NT2/D1 (cell line): Measurements from ENCODE around the gene GRID2.

Experiments
- YY1 ChIP-seq: IDR thresholded peaks from 2 replicates; pipeline ENCODE4 v1.6.1; 2011; ENCODE audit not compliant: insufficient read length, insufficient read depth
- ZNF274 ChIP-seq: IDR thresholded peaks from 2 replicates; pipeline ENCODE4 v1.6.1; 2011; ENCODE audit warnings: mild to moderate bottlenecking, low read depth, low read length

GRCh38 chr4:93199492-93199891, 895.7 kb downstream of the GRID2 start:
- TF ChIP-seq ZNF274 (no peak), YY1 (no peak)
